ENCODE measurements around the gene DISP2.

The DISP2 gene

GRCh38 chr15:40340740-40341400, 17.1 kb upstream of the DISP2 start, which contains the start of gene CCDC9B:
TSS of gene CCDC9B (minus strand) at chr15:40340939. CDS start at chr15:40340819, 120 bp downstream.
- in situ Hi-C loops (cut with MboI; ENCODE audit: low sequenced_read_pairs): no loop called here

- in situ Hi-C loops (cut with MboI; ENCODE audit: low sequenced_read_pairs): no loop called here
Measured at GRCh38 chr15:40342416-40343320, 15.4 kb upstream of the DISP2 start.

- in situ Hi-C loops (cut with MboI; ENCODE audit: low sequenced_read_pairs): no loop called here
Measured at GRCh38 chr15:40343512-40343911, 14.5 kb upstream of the DISP2 start.

DNA sequence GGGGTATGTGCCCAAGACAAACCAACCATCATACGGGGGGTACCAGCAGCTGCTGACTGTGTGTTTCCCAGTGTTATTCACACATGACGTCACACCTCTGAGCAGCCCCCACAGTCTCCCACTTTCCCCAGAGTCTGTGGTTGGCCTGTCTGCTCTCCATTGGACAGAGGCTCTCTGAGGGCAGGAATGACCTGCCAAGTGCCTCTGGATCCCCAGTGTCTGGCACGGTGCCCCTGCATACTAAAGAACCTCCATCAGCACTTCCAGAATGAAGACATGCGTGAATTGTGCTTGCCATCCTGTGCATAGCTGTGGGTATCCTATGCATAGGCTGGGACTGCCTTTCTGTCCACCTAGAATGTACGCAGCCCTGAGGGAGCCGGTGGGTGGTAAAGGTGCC, 13.8 kb upstream of the DISP2 start:
- in situ Hi-C loops (cut with MboI; ENCODE audit: low sequenced_read_pairs): no loop called here

GRCh38 chr15:40344631-40345120, 13.3 kb upstream of the DISP2 start:
- in situ Hi-C loops (cut with MboI; ENCODE audit: low sequenced_read_pairs): no loop called here

DNA sequence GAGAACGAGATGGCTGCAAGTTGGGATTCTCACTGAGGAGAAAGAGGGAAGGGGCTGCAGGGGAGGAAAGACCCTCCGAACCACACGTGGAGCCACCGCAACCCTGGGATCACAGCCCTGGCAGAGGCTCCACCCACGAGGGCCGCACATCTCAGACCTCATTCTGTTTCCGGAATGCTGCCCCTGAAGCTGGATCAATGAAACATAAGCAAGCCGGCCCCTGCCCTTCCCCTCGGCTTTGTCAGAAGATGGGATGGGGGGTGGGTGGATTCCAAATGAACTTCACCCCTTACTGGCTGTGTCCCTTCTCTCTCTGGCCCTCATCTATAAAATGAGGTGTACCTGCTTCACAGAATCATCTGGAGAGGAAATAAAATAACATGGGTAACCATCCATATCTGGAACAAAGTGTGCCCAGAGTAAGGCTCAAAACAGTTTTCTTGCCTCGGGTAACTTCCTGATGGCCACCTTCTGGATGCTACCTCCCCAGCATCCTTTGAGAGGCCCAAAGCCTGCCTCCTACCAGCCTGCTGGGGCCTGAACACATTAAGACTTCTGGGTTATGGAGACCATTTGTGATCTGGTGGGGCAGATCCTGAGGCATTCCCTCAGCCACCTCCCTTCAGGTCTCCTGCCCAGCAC, 12.7 kb upstream of the DISP2 start:
- in situ Hi-C loops (cut with MboI; ENCODE audit: low sequenced_read_pairs): no loop called here

DNA sequence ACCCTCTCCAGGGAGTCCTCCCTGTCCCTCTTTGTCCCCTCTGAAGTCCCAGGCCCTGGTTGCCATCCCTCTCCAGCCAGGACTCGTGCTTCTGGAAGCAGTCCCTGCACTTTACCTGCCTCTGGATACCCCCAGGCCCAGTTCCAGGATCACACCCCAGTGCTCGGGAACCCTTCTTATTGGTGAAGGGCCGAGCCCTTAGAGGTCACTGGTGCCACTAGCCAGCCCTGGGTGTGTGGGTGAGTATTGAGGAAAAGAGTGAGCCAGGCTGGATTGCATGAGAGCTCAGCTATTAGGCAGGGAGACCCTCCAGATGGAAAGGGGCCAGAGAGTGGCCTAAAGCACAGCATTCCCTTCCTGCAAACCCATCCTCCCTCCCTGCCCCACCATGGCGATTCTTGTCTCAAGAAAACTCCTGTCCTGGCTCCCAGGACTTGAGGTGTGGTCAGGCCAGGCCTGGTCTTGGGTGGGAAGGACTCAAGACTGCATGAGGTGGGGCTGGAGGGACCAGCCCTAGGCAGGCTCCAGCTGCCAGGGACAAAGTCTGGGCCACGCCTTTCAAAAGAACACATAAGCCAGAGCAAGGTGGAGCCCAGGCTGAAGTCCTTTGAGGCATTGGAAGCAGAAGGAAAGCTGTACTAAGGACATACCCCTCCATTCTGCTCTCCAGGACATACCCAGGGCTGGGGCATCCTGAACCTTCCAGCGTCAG, 12.0 kb upstream of the DISP2 start:
- in situ Hi-C loops (cut with MboI; ENCODE audit: low sequenced_read_pairs): no loop called here

DNA sequence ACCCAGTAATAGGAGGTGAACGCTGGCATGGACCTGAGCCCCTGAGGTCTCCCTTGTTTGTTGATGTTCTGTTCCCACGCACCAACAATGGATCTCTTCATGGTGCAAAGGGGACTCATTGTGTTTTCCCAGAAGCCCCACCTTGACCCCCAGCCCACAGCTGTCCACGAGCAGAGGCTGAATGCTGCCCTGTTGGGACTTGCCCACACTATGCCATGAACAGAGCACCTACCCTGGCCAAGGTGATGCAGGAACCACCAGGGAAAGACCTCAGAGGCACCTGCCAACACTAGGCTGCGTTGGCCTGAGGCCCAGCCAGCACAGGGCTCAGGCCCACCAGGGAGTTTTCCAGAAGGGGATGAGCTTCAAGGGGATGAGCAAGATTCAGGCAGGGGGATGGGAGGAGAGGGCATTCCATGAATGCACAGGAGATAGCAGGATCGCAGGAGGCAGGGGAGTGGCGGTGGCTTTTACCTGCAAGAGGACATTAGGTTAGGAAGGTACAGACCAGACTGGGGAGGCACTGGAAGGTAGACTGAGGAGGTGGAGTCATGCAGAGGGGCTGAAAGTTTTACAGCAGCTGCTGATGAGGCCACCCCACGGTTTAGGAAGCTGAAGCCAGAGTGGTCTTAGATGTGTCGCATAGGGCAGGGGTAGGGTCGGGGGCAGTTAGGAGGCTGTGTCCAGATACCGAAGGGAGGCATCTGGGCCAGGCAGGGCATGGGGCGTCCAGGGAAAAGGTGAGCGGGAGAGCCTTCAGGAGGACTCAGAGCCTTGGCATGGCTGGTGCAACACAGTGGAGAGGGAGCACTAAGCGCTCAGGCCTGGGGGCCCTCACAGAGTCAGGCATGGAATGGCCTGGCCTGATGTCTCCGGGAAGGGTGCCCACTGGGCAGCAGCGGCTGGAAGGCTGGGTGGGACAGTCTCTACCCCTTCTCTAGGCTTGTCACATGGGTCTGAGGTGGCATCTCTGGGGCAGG, 11.2 kb upstream of the DISP2 start:
- in situ Hi-C loops (cut with MboI; ENCODE audit: low sequenced_read_pairs): no loop called here

DNA sequence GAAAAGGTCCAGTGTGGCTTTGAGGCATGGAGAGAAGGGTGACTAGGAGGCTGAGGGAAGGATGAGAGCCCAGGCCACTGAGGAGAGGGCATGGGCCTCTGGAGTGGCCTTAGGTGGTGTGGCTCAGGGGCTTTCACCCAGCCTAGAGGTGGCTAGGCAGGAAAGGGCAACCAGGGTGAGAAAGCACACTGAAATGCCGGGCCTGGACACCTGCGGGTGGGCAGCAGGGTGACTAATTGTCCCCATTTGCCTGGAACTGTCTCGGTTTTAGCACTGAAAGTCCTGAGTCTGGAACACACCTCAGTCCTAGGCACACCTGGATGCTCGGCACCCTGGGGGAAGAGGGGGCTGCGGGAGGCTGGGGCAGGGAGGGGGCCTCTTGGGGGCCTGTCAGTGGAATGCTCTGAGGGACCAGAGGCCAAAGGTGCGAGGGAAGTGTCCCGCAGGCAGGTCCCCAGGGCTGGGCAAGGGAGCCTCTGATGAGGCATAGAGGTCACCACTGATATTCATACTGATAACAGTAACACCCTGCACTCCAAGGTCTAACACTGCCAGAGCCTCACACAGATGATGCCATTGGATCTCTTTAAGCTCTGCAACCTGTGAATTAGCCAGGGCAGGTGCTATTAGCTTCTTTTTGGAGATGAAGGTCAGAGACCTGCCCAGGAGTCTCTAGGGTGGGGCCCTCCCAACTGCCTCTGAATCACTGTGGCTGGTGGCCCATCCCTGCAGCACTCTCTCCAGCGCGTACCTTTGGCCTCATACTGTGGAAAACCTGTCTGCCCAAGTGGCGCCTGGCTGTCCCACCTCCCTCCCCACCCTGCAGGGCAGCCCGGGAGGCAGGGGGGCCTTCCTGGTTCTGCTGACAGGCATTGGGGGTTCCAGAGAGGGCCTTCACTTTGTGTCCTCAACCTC, 10.2 kb upstream of the DISP2 start:
- in situ Hi-C loops (cut with MboI; ENCODE audit: low sequenced_read_pairs): no loop called here

DNA sequence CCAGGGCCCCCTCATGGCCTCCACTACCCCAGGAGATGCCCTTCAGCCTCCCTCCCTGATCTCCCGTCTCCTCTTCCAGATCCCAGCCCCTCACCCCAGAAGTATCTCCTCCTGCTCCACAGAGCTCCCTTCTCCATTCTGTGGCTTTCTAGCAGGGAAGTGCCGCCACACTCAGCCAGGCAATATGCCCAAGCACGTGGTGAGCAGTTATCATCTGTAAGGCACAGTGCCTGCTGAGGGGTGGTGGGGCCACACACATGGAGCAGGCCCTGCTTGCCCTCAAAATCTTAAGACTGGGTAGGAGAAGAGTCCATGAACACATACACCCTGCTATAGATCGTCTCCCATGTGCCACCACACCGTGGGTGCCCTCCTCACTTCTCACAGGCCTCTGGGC, 9.5 kb upstream of the DISP2 start:
- in situ Hi-C loops (cut with MboI; ENCODE audit: low sequenced_read_pairs): no loop called here

- in situ Hi-C loops (cut with MboI; ENCODE audit: low sequenced_read_pairs): no loop called here
Measured at GRCh38 chr15:40349163-40349562, 8.9 kb upstream of the DISP2 start.

DNA sequence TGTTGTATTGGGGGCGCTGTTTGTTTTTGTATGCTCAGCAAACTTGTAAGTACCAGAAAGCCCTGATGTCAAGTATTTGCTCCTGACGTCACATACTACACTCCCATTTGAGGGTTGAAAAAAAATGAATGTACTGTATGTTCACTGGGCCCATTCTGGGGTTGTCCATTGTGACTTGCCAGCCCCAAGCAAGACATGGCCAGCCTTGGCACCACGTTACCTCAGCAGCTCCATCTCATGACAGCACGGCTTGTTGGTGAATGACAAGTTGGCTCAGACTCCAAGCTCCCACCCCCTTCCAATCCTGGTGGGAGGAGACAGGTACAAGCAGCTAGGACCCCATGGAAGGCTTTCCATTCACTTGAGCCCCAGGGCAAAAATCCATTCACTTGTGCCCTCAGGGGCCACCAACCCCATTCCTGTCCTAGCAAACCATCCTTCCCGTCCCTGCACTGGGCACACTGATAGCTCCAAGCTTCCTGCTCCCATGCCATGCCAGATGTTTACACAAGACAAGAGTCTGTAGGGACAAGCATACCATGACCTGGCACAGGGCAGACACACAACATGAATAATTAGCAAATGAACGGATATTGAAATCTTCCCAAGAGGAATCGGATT, 5.6 kb upstream of the DISP2 start:
- in situ Hi-C loops (cut with MboI; ENCODE audit: low sequenced_read_pairs): no loop called here

GRCh38 chr15:40353697-40354096, 4.3 kb upstream of the DISP2 start:
- in situ Hi-C loops (cut with MboI; ENCODE audit: low sequenced_read_pairs): no loop called here

- in situ Hi-C loops (cut with MboI; ENCODE audit: low sequenced_read_pairs): no loop called here
Measured at GRCh38 chr15:40354408-40355171, 3.4 kb upstream of the DISP2 start.

GRCh38 chr15:40355976-40356585, 1.9 kb upstream of the DISP2 start:
- in situ Hi-C loops (cut with MboI; ENCODE audit: low sequenced_read_pairs): no loop called here

DNA sequence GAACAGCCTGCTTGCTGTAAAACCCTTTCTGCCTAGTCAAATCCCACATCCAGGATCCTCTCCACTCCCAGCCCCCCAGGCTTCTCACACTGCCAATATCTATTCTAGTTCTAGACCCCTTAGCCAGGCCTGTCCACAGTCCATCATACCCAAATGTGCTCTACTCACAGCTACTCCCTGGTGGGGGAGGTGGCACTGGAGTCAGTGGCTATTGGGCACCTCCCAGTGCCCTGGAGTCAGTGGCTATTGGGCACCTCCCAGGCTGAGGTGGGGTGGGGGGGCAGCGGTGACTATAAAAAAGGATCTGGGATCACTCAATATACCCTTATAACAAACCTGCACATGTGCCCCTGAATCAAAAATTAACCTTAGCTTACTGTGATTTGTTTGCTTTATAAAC, 773 bp upstream of the DISP2 start:
- in situ Hi-C loops (cut with MboI; ENCODE audit: low sequenced_read_pairs): no loop called here
